ENCODE results near the gene PRR5L. TPM values are rescaled to one million over a fixed set of nuclear protein-coding genes. Genes with fewer than 3 reads are reported as not detected.
"Not testable (repeated sequence)": the region's sequence is repeated elsewhere in the genome, so short reads cannot be mapped to it uniquely, and the experiment has no call there.

Gene PRR5L
- total RNA-seq, 1 donor from 2014 or later, result 6.7 TPM

GRCh38 chr11:36471577-36471976, 175.5 kb downstream of the PRR5L start:
- no peaks in the 10 kb centered on the region for H3K9me3 Mint-ChIP-seq

GRCh38 chr11:36475192-36475591, 179.1 kb downstream of the PRR5L start:
- Mint-ChIP-seq H3K36me3 (no peaks in the 10 kb centered on the region), H3K4me1 (peaks cover 3% of the 10 kb centered on the region), H3K27ac (no peak overlapping the region), H3K4me3 (no peak overlapping the region), H3K27me3 (ENCODE audit: low read depth) (no peaks in the 10 kb centered on the region), H3K9me3 (no peaks in the 10 kb centered on the region)
- no peak for TF ChIP-seq CTCF (IDR thresholded peaks at IDR 0.05; ENCODE audit: unreplicated experiment)
- no peak for DNase-seq (ENCODE audit: low spot score in 2 of 2, unreplicated experiment in 2 of 2)

More at GRCh38 chr11:36471577-36471976, 175.5 kb downstream of the PRR5L start:
- DNase-seq (ENCODE audit: low spot score in 2 of 2, unreplicated experiment in 2 of 2), result no peak
- Mint-ChIP-seq H3K27ac (no peak overlapping the region), H3K36me3 (no peaks in the 10 kb centered on the region), H3K27me3 (ENCODE audit: low read depth) (no peaks in the 10 kb centered on the region), H3K4me3 (no peak overlapping the region), H3K4me1 (no peaks in the 10 kb centered on the region)
- no peak for TF ChIP-seq CTCF (IDR thresholded peaks at IDR 0.05; ENCODE audit: unreplicated experiment)

GRCh38 chr11:36478700-36479329, 182.7 kb downstream of the PRR5L start:
- peaks cover 3% of the 10 kb centered on the region for H3K36me3 Mint-ChIP-seq
- H3K4me1 Mint-ChIP-seq, result peaks cover 3% of the 10 kb centered on the region

GRCh38 chr11:36480833-36481232, 184.7 kb downstream of the PRR5L start:
- Mint-ChIP-seq H3K9me3 (no peaks in the 10 kb centered on the region), H3K4me1 (peaks cover 6% of the 10 kb centered on the region), H3K27me3 (ENCODE audit: low read depth) (no peaks in the 10 kb centered on the region), H3K4me3 (no peak overlapping the region), H3K27ac (no peak overlapping the region), H3K36me3 (peaks cover 3% of the 10 kb centered on the region)
- no peak for DNase-seq (ENCODE audit: low spot score in 2 of 2, unreplicated experiment in 2 of 2)
- TF ChIP-seq CTCF (IDR thresholded peaks at IDR 0.05; ENCODE audit: unreplicated experiment), result no peak

More at GRCh38 chr11:36478700-36479329, 182.7 kb downstream of the PRR5L start:
- H3K4me3 Mint-ChIP-seq, result no peak overlapping the region
- TF ChIP-seq CTCF (IDR thresholded peaks at IDR 0.05; ENCODE audit: unreplicated experiment), result no peak
- no peaks in the 10 kb centered on the region for H3K9me3 Mint-ChIP-seq
- no peak overlapping the region for H3K27ac Mint-ChIP-seq
- no peak for DNase-seq (ENCODE audit: low spot score in 2 of 2, unreplicated experiment in 2 of 2)
- H3K27me3 Mint-ChIP-seq (ENCODE audit: low read depth), result no peaks in the 10 kb centered on the region

GRCh38 chr11:36483042-36483441, 187.0 kb downstream of the PRR5L start:
- not testable (repeated sequence) for DNase-seq (ENCODE audit: low spot score in 2 of 2, unreplicated experiment in 2 of 2); H3K27ac Mint-ChIP-seq; H3K9me3 Mint-ChIP-seq; H3K27me3 Mint-ChIP-seq (ENCODE audit: low read depth); H3K4me3 Mint-ChIP-seq; H3K4me1 Mint-ChIP-seq
- peaks cover 12% of the 10 kb centered on the region for H3K36me3 Mint-ChIP-seq

GRCh38 chr11:36485298-36486002, 189.4 kb downstream of the PRR5L start:
- peaks cover 3% of the 10 kb centered on the region for H3K4me1 Mint-ChIP-seq
- no peak for DNase-seq (ENCODE audit: low spot score in 2 of 2, unreplicated experiment in 2 of 2)
- TF ChIP-seq CTCF (IDR thresholded peaks at IDR 0.05; ENCODE audit: unreplicated experiment), result no peak
- H3K36me3 Mint-ChIP-seq, result peaks cover 25% of the 10 kb centered on the region
- H3K9me3 Mint-ChIP-seq, result no peaks in the 10 kb centered on the region
- no peak overlapping the region for H3K27ac Mint-ChIP-seq
- H3K27me3 Mint-ChIP-seq (ENCODE audit: low read depth), result no peaks in the 10 kb centered on the region
- H3K4me3 Mint-ChIP-seq, result no peak overlapping the region

Measured in mesothelial cell of epicardium (in vitro differentiated cells).